VCaP (cell line): Measurements from ENCODE around the gene DUSP18.

ENCODE experiments used
- H3K27ac ChIP-seq: fragments of 450-650 bp; 2 replicates; pipeline ENCODE4 v1.5.1; 2017
- CTCF ChIP-seq: fragments of 450-650 bp; conservative IDR thresholded peaks from 2 replicates; pipeline ENCODE4 v1.5.1; 2017; ENCODE audit warnings: mild to moderate bottlenecking, moderate library complexity

The DUSP18 gene

GRCh38 chr22:30617819-30618218 lies 49.9 kb downstream of the DUSP18 start:
- no peak for TF ChIP-seq CTCF

DNA sequence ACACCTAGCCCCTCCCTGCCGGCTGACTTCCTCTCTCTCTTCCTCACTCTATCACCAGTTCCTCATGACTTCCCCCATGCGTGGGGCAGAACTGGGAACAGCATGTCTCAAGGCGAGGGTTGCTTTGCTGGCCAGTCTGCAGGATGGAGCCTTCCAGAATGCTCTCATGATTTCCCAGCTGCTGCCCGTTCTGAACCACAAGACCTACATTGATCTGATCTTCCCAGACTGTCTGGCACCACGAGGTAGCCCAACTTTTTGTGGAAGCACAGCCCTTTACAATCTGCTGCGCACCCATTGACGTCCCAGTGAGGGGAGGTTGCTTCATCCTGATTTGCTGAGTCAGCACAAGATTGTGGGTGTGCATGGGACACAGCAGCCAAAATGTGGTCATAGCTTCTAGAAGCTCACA lies 52.1 kb downstream of the DUSP18 start:
- no peak for TF ChIP-seq CTCF
- H3K27ac ChIP-seq = no peak overlapping the region

More at GRCh38 chr22:30617819-30618218, 49.9 kb downstream of the DUSP18 start:
- H3K27ac ChIP-seq = no peak overlapping the region

DNA sequence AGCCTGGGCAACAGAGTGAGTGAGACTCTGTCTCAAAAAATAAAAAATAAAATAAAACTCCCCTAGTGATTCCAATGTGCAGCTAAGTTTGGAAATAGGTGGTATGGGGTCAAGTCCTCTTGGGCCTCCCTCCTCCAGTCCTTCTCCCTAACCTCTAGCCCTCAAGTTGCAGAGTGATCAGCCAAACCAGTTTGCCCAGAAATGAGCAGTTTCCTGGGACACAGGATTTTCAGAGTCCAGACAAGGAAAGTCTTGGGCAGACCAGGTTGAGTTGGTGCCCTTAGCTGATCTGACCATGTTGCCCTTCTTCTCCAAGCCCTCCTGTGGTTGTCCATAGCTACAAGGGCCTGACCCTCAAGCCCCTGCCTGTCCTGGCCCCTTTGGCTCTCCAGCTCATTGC lies 52.8 kb downstream of the DUSP18 start:
- H3K27ac ChIP-seq = no peak overlapping the region
- TF ChIP-seq CTCF = no peak

DNA sequence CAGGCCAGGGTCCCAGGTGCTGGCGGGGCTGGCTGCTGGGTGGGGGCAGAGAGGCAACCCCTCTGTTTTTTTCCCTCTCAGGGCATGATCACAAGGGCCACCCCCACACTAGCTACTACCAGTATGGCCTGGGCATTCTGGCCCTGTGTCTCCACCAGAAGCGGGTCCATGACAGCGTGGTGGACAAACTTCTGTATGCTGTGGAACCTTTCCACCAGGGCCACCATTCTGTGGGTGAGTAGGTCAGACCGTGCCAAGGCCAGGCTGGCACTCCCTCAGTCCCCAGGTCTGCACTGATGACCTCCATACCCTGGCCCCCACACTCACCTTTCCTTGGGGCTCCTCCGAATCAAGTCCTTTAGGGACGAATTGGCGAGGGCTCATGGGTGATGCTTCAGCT lies 53.4 kb downstream of the DUSP18 start:
- TF ChIP-seq CTCF = no peak
- H3K27ac ChIP-seq = no peak overlapping the region

- no peak for TF ChIP-seq CTCF
These were observed 54.9 kb downstream of the DUSP18 start for GRCh38 chr22:30612789-30613188.

More at GRCh38 chr22:30612789-30613188, 54.9 kb downstream of the DUSP18 start:
- no peak overlapping the region for H3K27ac ChIP-seq
